Esophagus squamous epithelium (tissue), 5 donors: ENCODE results near the gene SLC43A3. TPM values are rescaled to one million over a fixed set of nuclear protein-coding genes. Genes with fewer than 3 reads are reported as not detected.

Source experiments
- DNase-seq: peaks from one replicate; lab custom pipeline; 2025; lab: John Stamatoyannopoulos, UW
- H3K27ac ChIP-seq, 4 donors: fragments of 200-600 bp; sonication (generic); one replicate each; pipeline ENCODE4 v1.5.1; 2016 to 2019; ENCODE audit warnings: mild to moderate bottlenecking in 1 of 4
- H3K27me3 ChIP-seq, 4 donors: fragments of 200-600 bp; sonication (generic); 1 replicate in 3 of 4; 2 replicates in 1 of 4; pipeline versions ENCODE4 v1.5.1 to v1.6.0; 2017 to 2021; ENCODE audit warnings: antibody characterized with exemption in 1 of 4
- H3K36me3 ChIP-seq, 3 donors: fragments of 200-600 bp; sonication (generic); one replicate each; pipeline ENCODE4 v1.5.1; 2016 to 2019
- H3K4me1 ChIP-seq, 3 donors: fragments of 200-600 bp; sonication (generic); one replicate each; pipeline ENCODE4 v1.5.1; 2017 to 2019
- H3K4me3 ChIP-seq, 4 donors: fragments of 200-600 bp; sonication (generic); 1 replicate in 3 of 4; 2 replicates in 1 of 4; pipeline ENCODE4 v1.5.1; 2016 to 2019; ENCODE audit warnings: mild to moderate bottlenecking in 2 of 4, moderate library complexity in 1 of 4
- H3K9me3 ChIP-seq, 3 donors: fragments of 200-600 bp; sonication (generic); one replicate each; pipeline ENCODE4 v1.5.1; 2016 to 2019
- POLR2A ChIP-seq, 4 donors: fragments of 450-650 bp; IDR thresholded peaks; one replicate each; pipeline ENCODE4 v1.6.1; 2017; ENCODE audit warnings: antibody characterized with exemption in 4 of 4, mild to moderate bottlenecking in 4 of 4, moderate library complexity in 3 of 4
- WGBS, 2 donors: methylation state at CpG; one replicate each; pipeline ENCODE4 v1.1.5; 2018; 5-methylcytosine and 5-hydroxymethylcytosine counted together
- intact Hi-C: fragments of 100-400 bp; cut with DNase I; formaldehyde crosslinking; loops from one replicate; pipeline ENCODE4 v1.15.0; 2022
- total RNA-seq, 4 donors: library from RNA; depleted of rRNA; stranded (reverse); fragments of >200 nt; gene quantifications; one replicate each; pipeline ENCODE4 v1.1.0, GENCODE V29; 2016
- TF ChIP-seq, protein P1 (sequence below), 6 experiments: fragments of 450-650 bp in 4 of 6; fragments of 200-600 bp in 2 of 6; sonication (generic) in 2 of 6; IDR thresholded peaks; one replicate each; pipeline ENCODE4 v1.5.1; 2016 to 2019; ENCODE audit warnings: antibody characterized with exemption in 6 of 6, mild to moderate bottlenecking in 4 of 6, moderate library complexity in 4 of 6
- donor health status: DM: yes; HTN: yes; CAD: no.

SLC43A3 gene
- total RNA-seq, 4 donors from 2014 or later = 54.1 to 90.9 (median 75.6) TPM

GRCh38 chr11:57440744-57441414, 14.0 kb upstream of the SLC43A3 start:
- H3K27ac ChIP-seq = no peak overlapping the region
- no peaks in the 10 kb centered on the region for H3K36me3 ChIP-seq
- DNase-seq = no peak
- no peak for TF ChIP-seq POLR2A (IDR thresholded peaks at IDR 0.05)
- TF ChIP-seq, protein P1, sequence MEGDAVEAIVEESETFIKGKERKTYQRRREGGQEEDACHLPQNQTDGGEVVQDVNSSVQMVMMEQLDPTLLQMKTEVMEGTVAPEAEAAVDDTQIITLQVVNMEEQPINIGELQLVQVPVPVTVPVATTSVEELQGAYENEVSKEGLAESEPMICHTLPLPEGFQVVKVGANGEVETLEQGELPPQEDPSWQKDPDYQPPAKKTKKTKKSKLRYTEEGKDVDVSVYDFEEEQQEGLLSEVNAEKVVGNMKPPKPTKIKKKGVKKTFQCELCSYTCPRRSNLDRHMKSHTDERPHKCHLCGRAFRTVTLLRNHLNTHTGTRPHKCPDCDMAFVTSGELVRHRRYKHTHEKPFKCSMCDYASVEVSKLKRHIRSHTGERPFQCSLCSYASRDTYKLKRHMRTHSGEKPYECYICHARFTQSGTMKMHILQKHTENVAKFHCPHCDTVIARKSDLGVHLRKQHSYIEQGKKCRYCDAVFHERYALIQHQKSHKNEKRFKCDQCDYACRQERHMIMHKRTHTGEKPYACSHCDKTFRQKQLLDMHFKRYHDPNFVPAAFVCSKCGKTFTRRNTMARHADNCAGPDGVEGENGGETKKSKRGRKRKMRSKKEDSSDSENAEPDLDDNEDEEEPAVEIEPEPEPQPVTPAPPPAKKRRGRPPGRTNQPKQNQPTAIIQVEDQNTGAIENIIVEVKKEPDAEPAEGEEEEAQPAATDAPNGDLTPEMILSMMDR (IDR thresholded peaks at IDR 0.05) = no peak
- no peaks in the 10 kb centered on the region for H3K9me3 ChIP-seq
- peaks cover 0 to 8% (median under 1%) of the 10 kb centered on the region in 3 donors for H3K4me1 ChIP-seq
- intact Hi-C loops = no loop called here
- 86 to 88% methylated on average over 3 to 4 of the region's 4 CpGs for WGBS, 2 donors
- H3K4me3 ChIP-seq = no peak overlapping the region
- no peaks in the 10 kb centered on the region for H3K27me3 ChIP-seq

- Histone ChIP-seq H3K4me3 (no peak overlapping the region), H3K9me3 (no peaks in the 10 kb centered on the region), H3K4me1 (peaks cover 7 to 19% (median 11%) of the 10 kb centered on the region in 3 donors), H3K27ac (no peak overlapping the region), H3K27me3 (no peaks in the 10 kb centered on the region), H3K36me3 (no peaks in the 10 kb centered on the region)
- 62 to 65% methylated on average over 3 of the region's 6 CpGs for WGBS, 2 donors
- intact Hi-C loops = no loop called here
- no peak for DNase-seq
- no peak for TF ChIP-seq POLR2A (IDR thresholded peaks at IDR 0.05)
- TF ChIP-seq, protein P1 (IDR thresholded peaks at IDR 0.05) = no peak
These were observed 12.9 kb upstream of the SLC43A3 start for GRCh38 chr11:57439786-57440185.

GRCh38 chr11:57438345-57439285, 11.7 kb upstream of the SLC43A3 start:
- no peak for TF ChIP-seq POLR2A (IDR thresholded peaks at IDR 0.05)
- 89 to 91% methylated on average over 9 to 12 of the region's 12 CpGs for WGBS, 2 donors

DNA sequence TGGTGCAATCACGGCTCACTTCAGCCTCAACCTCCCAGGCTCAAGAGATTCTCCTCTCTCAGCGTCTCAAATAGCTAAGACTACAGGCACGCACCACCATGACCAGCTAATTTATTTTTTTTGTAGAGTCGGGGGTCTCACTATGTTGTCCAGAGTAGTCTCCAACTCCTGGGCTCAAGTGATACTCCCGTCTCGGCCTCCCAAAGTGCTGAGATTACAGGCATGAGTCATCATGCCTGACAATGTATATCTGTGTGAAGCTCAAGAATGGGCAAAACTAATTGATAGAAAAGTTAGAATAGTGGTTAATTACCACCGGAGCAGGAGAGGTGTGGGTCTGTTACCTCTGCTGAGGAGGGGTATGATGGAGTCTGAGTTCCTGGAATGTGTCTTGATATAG, 9.1 kb upstream of the SLC43A3 start:
- peaks cover 13 to 54% (median 37%) of the 10 kb centered on the region in 3 donors for H3K4me1 ChIP-seq
- no peaks in the 10 kb centered on the region for H3K9me3 ChIP-seq
- H3K4me3 ChIP-seq = no peak overlapping the region
- intact Hi-C loops = no loop called here
- no peak for DNase-seq
- 58 to 66% methylated on average over 7 of the region's 7 CpGs for WGBS, 2 donors
- H3K27ac ChIP-seq = peak overlapping the region in 3 of 4 donors; percentile 67 to 82 (median 81)
- no peaks in the 10 kb centered on the region for H3K36me3 ChIP-seq
- TF ChIP-seq, protein P1 (IDR thresholded peaks at IDR 0.05) = no peak
- TF ChIP-seq POLR2A (IDR thresholded peaks at IDR 0.05) = no peak
- no peaks in the 10 kb centered on the region for H3K27me3 ChIP-seq

More at GRCh38 chr11:57438345-57439285, 11.7 kb upstream of the SLC43A3 start:
- Histone ChIP-seq H3K9me3 (no peaks in the 10 kb centered on the region), H3K27ac (no peak overlapping the region), H3K4me3 (no peak overlapping the region), H3K27me3 (no peaks in the 10 kb centered on the region), H3K36me3 (no peaks in the 10 kb centered on the region), H3K4me1 (peaks cover 10 to 31% (median 19%) of the 10 kb centered on the region in 3 donors)
- DNase-seq = no peak
- intact Hi-C loops = no loop called here

- no peaks in the 10 kb centered on the region for H3K9me3 ChIP-seq
- no peak for DNase-seq
- H3K4me1 ChIP-seq = peaks cover 13 to 66% (median 37%) of the 10 kb centered on the region in 3 donors
- intact Hi-C loops = no loop called here
- no peaks in the 10 kb centered on the region for H3K36me3 ChIP-seq
- 29 to 54% methylated on average over 12 to 15 of the region's 15 CpGs for WGBS, 2 donors
- TF ChIP-seq, protein P1 (IDR thresholded peaks at IDR 0.05) = no peak
- TF ChIP-seq POLR2A (IDR thresholded peaks at IDR 0.05) = no peak
- H3K27ac ChIP-seq = peak overlapping the region; percentile 67 to 82 (median 78)
- H3K4me3 ChIP-seq = no peak overlapping the region
- H3K27me3 ChIP-seq = no peaks in the 10 kb centered on the region
These were observed 8.0 kb upstream of the SLC43A3 start for GRCh38 chr11:57434640-57435546.
